ENCODE data around the gene PPP3CB. TPM values are rescaled to one million over a fixed set of nuclear protein-coding genes. Genes with fewer than 3 reads are reported as not detected.

PPP3CB gene
- polyA plus RNA-seq, 3 donors, result 4.8 to 18.9 (median 6.5) TPM

DNA sequence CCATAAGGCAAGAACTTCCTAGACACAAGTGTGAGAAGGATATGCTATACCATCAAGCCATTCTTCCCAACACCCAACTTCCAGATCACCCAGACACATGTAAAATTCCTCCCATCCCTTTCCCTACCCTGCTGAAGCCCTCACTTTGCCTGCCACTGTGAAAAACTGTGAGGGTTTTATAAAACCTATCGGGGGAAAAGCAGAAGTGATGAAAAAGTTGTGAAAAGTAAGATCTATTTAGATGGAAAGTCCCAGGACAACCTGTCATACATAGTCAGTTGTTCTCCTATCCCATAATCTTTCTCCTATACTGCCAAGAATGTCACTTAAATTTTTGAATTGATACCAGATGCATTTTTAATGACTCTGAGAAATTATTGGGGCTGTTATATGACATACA lies 39.0 kb upstream of the PPP3CB start:
- peaks cover 0 to 1% (median 0%) of the 10 kb centered on the region in 7 donors for H3K9me3 Mint-ChIP-seq
- Histone ChIP-seq H3K4me2 (replicated peaks; ENCODE audit: extremely low read depth, low read length, poor library complexity, severe bottlenecking) (no peak overlapping the region), H2AFZ (ENCODE audit: insufficient read depth, low read depth, low read length, poor library complexity, severe bottlenecking) (no peak overlapping the region), H3K27me3 (ENCODE audit: control insufficient read depth in 2 of 2, insufficient read depth in 2 of 2, low read length in 2 of 2) (no peaks in the 10 kb centered on the region), H3K27ac (ENCODE audit: low read depth in 1 of 2, low read length in 2 of 2) (no peak overlapping the region), H3K36me3 (replicated peaks in 1 of 2; ENCODE audit: control insufficient read depth in 1 of 2, insufficient read depth in 2 of 2, low read length in 2 of 2) (no peaks in the 10 kb centered on the region), H3K4me3 (replicated peaks in 1 of 3; ENCODE audit: low read depth in 2 of 3, low read length in 3 of 3) (no peak overlapping the region), H3K79me2 (ENCODE audit: insufficient read depth, low read length) (no peaks in the 10 kb centered on the region), H3K9ac (ENCODE audit: insufficient read depth, low read length, poor library complexity, severe bottlenecking) (no peak overlapping the region), H4K20me1 (ENCODE audit: insufficient read depth, low read length) (no peaks in the 10 kb centered on the region), H3K4me1 (ENCODE audit: control insufficient read depth in 1 of 2, insufficient read depth in 2 of 2, low read length in 2 of 2) (no peaks in the 10 kb centered on the region), H3K9me3 (replicated peaks in 1 of 2; ENCODE audit: control insufficient read depth in 1 of 2, insufficient read depth in 1 of 2, low read length in 2 of 2) (no peaks in the 10 kb centered on the region)
- TF ChIP-seq, protein P1, sequence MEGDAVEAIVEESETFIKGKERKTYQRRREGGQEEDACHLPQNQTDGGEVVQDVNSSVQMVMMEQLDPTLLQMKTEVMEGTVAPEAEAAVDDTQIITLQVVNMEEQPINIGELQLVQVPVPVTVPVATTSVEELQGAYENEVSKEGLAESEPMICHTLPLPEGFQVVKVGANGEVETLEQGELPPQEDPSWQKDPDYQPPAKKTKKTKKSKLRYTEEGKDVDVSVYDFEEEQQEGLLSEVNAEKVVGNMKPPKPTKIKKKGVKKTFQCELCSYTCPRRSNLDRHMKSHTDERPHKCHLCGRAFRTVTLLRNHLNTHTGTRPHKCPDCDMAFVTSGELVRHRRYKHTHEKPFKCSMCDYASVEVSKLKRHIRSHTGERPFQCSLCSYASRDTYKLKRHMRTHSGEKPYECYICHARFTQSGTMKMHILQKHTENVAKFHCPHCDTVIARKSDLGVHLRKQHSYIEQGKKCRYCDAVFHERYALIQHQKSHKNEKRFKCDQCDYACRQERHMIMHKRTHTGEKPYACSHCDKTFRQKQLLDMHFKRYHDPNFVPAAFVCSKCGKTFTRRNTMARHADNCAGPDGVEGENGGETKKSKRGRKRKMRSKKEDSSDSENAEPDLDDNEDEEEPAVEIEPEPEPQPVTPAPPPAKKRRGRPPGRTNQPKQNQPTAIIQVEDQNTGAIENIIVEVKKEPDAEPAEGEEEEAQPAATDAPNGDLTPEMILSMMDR (IDR thresholded peaks at IDR 0.05), result no peak
- H3K36me3 Mint-ChIP-seq, result peaks cover 2% of the 10 kb centered on the region in 2 donors
- H3K27ac Mint-ChIP-seq, result no peak overlapping the region
- no peaks in the 10 kb centered on the region for H3K4me1 Mint-ChIP-seq
- intact Hi-C loops (cut with micrococcal nuclease), result no loop called here
- H3K27me3 Mint-ChIP-seq (ENCODE audit: low read depth in 3 of 3), result peaks cover 0 to 2% (median 0%) of the 10 kb centered on the region in 3 donors
- DNase-seq, result peak in 1 of 3 donors; percentile 5
- H3K4me3 Mint-ChIP-seq, result no peak overlapping the region
- no CpG with 5 or more reads among the region's 1 CpG for WGBS (ENCODE audit: insufficient coverage)

DNA sequence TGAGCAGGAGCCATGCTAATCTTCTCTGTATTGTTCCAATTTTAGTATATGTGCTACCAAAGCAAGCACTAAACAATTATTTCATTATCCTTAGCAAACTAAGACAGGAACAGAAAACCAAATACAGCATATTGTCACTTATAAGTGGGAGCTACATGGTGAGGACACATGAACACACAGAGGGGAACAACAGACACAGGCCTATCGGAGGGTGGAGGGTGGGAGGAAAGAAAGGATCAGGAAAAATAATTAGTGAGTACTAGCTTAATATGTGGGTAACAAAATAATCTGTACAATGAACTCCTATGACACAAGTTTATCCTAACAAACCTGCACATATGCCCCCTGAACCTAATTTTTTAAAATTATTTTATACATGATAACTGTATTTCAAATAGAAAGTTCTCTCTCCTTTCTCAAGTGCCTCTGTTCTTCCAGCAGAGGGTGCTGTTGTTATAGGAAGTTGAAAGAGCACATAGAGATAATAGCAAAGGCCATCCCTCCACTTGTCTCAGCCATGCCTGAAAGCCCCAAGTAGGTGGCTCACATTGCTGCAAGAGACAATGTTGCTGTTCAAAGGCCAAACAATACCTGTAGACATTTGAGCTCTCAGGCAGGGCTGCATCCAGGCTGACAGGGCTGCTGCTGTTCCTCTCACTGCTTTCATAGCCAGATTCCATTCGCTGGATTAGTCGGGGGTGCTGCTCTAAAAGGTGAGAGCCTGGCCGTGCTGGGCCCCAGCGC lies 33.4 kb upstream of the PPP3CB start:
- Histone ChIP-seq H3K36me3 (replicated peaks in 1 of 2; ENCODE audit: control insufficient read depth in 1 of 2, insufficient read depth in 2 of 2, low read length in 2 of 2) (no peaks in the 10 kb centered on the region), H3K4me1 (ENCODE audit: control insufficient read depth in 1 of 2, insufficient read depth in 2 of 2, low read length in 2 of 2) (no peaks in the 10 kb centered on the region), H2AFZ (ENCODE audit: insufficient read depth, low read depth, low read length, poor library complexity, severe bottlenecking) (peak overlapping the region; percentile 54), H3K27me3 (ENCODE audit: control insufficient read depth in 2 of 2, insufficient read depth in 2 of 2, low read length in 2 of 2) (no peaks in the 10 kb centered on the region), H3K27ac (ENCODE audit: low read depth in 1 of 2, low read length in 2 of 2) (no peak overlapping the region), H3K79me2 (ENCODE audit: insufficient read depth, low read length) (no peaks in the 10 kb centered on the region), H3K4me3 (replicated peaks in 1 of 3; ENCODE audit: low read depth in 2 of 3, low read length in 3 of 3) (no peak overlapping the region), H3K9ac (ENCODE audit: insufficient read depth, low read length, poor library complexity, severe bottlenecking) (no peak overlapping the region), H3K9me3 (replicated peaks in 1 of 2; ENCODE audit: control insufficient read depth in 1 of 2, insufficient read depth in 1 of 2, low read length in 2 of 2) (no peaks in the 10 kb centered on the region), H3K4me2 (replicated peaks; ENCODE audit: extremely low read depth, low read length, poor library complexity, severe bottlenecking) (no peak overlapping the region), H4K20me1 (ENCODE audit: insufficient read depth, low read length) (no peaks in the 10 kb centered on the region)
- peak; percentile 45 to 67 (median 65) for DNase-seq
- Mint-ChIP-seq H3K4me1 (no peaks in the 10 kb centered on the region), H3K36me3 (peaks cover 0 to 5% of the 10 kb centered on the region in 2 donors), H3K4me3 (no peak overlapping the region), H3K9me3 (no peaks in the 10 kb centered on the region), H3K27me3 (ENCODE audit: low read depth in 3 of 3) (no peaks in the 10 kb centered on the region), H3K27ac (peak overlapping the region in 1 of 7 donors; percentile 33)
- 100% methylated on average over 2 of the region's 5 CpGs for WGBS (ENCODE audit: insufficient coverage)
- intact Hi-C loops (cut with micrococcal nuclease), result loop anchor here (2.0 kb wide), 1 partner anchor 116 kb away; no protein-coding TSS in a partner anchor
- TF ChIP-seq, protein P1 (IDR thresholded peaks at IDR 0.05), result peak; percentile 83

All from CD14-positive monocyte (primary cell).